K562 (cell line): ENCODE results near the gene CHST1. TPM values are rescaled to one million over a fixed set of nuclear protein-coding genes. Genes with fewer than 3 reads are reported as not detected.

Experiments
- ATAC-seq: fragments of 200-7000 bp; cut with Tn5 transposase; 3 replicates; pipeline ENCODE4 v1.9.1; 2020; ENCODE audit warnings: moderate library complexity
- Bru-seq: library from RNA; stranded (reverse); fragments of 400-500 nt; gene quantifications from one replicate; lab custom pipeline; 2021; lab: Mats Ljungman, UMichigan
- BruChase-seq, 2 experiments: library from RNA; stranded (reverse); fragments of 400-500 nt; gene quantifications; one replicate each; lab custom pipeline; 2021; lab: Mats Ljungman, UMichigan
- BruUV-seq: library from RNA; stranded (reverse); fragments of 400-500 nt; replicated peaks from 2 replicates; lab custom pipeline; 2021; lab: Mats Ljungman, UMichigan
- CTCF ChIA-PET: fragments of 300-600 bp; formaldehyde crosslinking; extraction: SDS; loops from one replicate; lab custom pipeline; 2021; ENCODE audit warnings: low intra/inter-chr PET ratio; lab: Yijun Ruan, JAX
- POLR2A ChIA-PET: fragments of 300-600, 350-650 bp; sonication (Branson Sonifier 250); formaldehyde crosslinking; extraction: SDS; loops from one replicate; lab custom pipeline; 2021; ENCODE audit warnings: antibody characterized with exemption, inconsistent platforms; lab: Yijun Ruan, JAX
- DNase-seq, 4 experiments: peaks; one replicate each; pipeline versions ENCODE4 v3.0.0 to v3.0.0-alpha.2; 2011 to 2018; ENCODE audit warnings: low spot score in 3 of 4, mixed read lengths in 3 of 4; ENCODE audit errors: extremely low read depth in 1 of 4
- FAIRE-seq: peaks from 2 replicates; lab custom pipeline; 2011; peaks lifted over from hg19 to GRCh38; lab: Jason Lieb, UNC
- H2AFZ ChIP-seq: 2 replicates; pipeline ENCODE4 v1.6.0; 2011; ENCODE audit warnings: low read depth, low read length, control low read depth, inconsistent platforms
- H3K27ac ChIP-seq: fragments of 200-600 bp; 3 replicates; pipeline ENCODE4 v1.8.0; 2011; ENCODE audit warnings: low read depth, mild to moderate bottlenecking, control low read depth, inconsistent platforms, low read length, moderate library complexity, mixed read lengths; ENCODE audit errors: extremely low read depth
- H3K27me3 ChIP-seq, 2 experiments: fragments of 300-600 bp in 1 of 2; 2 replicates in 1 of 2; 3 replicates in 1 of 2; pipeline versions ENCODE4 v1.6.0 to v1.8.0; 2011; ENCODE audit warnings: inconsistent platforms in 2 of 2, low read length in 2 of 2, mild to moderate bottlenecking in 1 of 2, mixed read lengths in 1 of 2, moderate library complexity in 1 of 2; ENCODE audit not compliant: control insufficient read depth in 2 of 2, insufficient read depth in 2 of 2
- H3K36me3 ChIP-seq: fragments of 300-600 bp; 3 replicates; pipeline ENCODE4 v1.8.0; 2011; ENCODE audit warnings: mild to moderate bottlenecking, low read length, inconsistent platforms; ENCODE audit not compliant: control insufficient read depth, insufficient read depth
- H3K4me1 ChIP-seq, 2 experiments: fragments of 200-600 bp in 1 of 2; replicated peaks in 1 of 2; 2 replicates in 1 of 2; 3 replicates in 1 of 2; pipeline versions ENCODE4 v1.5.1 to v1.8.0; 2011; ENCODE audit warnings: inconsistent platforms in 2 of 2, low read length in 2 of 2, mild to moderate bottlenecking in 1 of 2, mixed read lengths in 1 of 2, moderate library complexity in 1 of 2; ENCODE audit not compliant: control insufficient read depth in 2 of 2, insufficient read depth in 2 of 2
- H3K4me2 ChIP-seq: 2 replicates; pipeline ENCODE4 v1.6.1; 2011; ENCODE audit warnings: low read length, control low read depth, inconsistent platforms, mixed read lengths; ENCODE audit not compliant: insufficient read depth
- H3K4me3 ChIP-seq: fragments of 200-600 bp; sonication (generic), shearing (Covaris generic); 2 replicates; pipeline ENCODE4 v1.5.1; 2016; ENCODE audit warnings: control low read depth, inconsistent platforms
- H3K79me2 ChIP-seq: fragments of 200-600 bp; 3 replicates; pipeline ENCODE4 v1.8.0; 2011; ENCODE audit warnings: low read length, inconsistent platforms; ENCODE audit not compliant: control insufficient read depth, insufficient read depth
- H3K9ac ChIP-seq, 2 experiments: 2 replicates each; pipeline versions ENCODE4 v1.6.0 to v1.6.1; 2011; ENCODE audit warnings: low read depth in 2 of 2, low read length in 2 of 2, control low read depth in 1 of 2, inconsistent platforms in 1 of 2, mild to moderate bottlenecking in 1 of 2, mixed read lengths in 1 of 2; ENCODE audit not compliant: insufficient read depth in 1 of 2
- H3K9me1 ChIP-seq: one replicate; pipeline ENCODE4 v1.6.0; 2011; ENCODE audit warnings: inconsistent platforms, mild to moderate bottlenecking, low read length, moderate library complexity; ENCODE audit not compliant: control insufficient read depth, insufficient read depth
- H3K9me3 ChIP-seq: replicated peaks from 2 replicates; pipeline ENCODE4 v1.5.1; 2011; ENCODE audit warnings: low read depth, low read length, inconsistent platforms; ENCODE audit not compliant: control insufficient read depth, insufficient read depth
- H4K20me1 ChIP-seq: replicated peaks from 2 replicates; pipeline ENCODE4 v1.6.1; 2011; ENCODE audit warnings: low read length, inconsistent platforms, mixed read lengths; ENCODE audit not compliant: control insufficient read depth, insufficient read depth
- HDAC3 ChIP-seq: fragments of 450-650 bp; IDR thresholded peaks from 2 replicates; pipeline ENCODE4 v1.6.1; 2018; ENCODE audit warnings: borderline replicate concordance, mild to moderate bottlenecking, moderate library complexity; ENCODE audit not compliant: partially characterized antibody
- JUND ChIP-seq, 2 experiments: IDR thresholded peaks; 2 replicates in 1 of 2; 3 replicates in 1 of 2; pipeline ENCODE4 v1.6.1; 2011; ENCODE audit warnings: borderline replicate concordance in 2 of 2, low read depth in 2 of 2, low read length in 2 of 2, improper control_type of control experiment in 1 of 2, missing biosample characterization in 1 of 2, missing genetic modification characterization in 1 of 2, missing genetic modification reagents in 1 of 2
- MXI1 ChIP-seq: IDR thresholded peaks from 2 replicates; pipeline ENCODE4 v1.6.1; 2011; ENCODE audit warnings: low read depth, mild to moderate bottlenecking, improper control_type of control experiment, low read length
- NKRF ChIP-seq: fragments of 450-650 bp; IDR thresholded peaks from 2 replicates; pipeline ENCODE4 v1.6.1; 2016; ENCODE audit warnings: borderline replicate concordance
- ZNF263 ChIP-seq: sonication (generic); formaldehyde crosslinking; IDR thresholded peaks from 2 replicates; pipeline ENCODE4 v1.8.0; 2022; ENCODE audit warnings: mild to moderate bottlenecking, missing genetic modification reagents, borderline replicate concordance
- ZNF280B ChIP-seq: fragments of 250-450 bp; sonication (Bioruptor Pico); IDR thresholded peaks from 2 replicates; pipeline ENCODE4 v1.5.1; 2021; ENCODE audit warnings: mild to moderate bottlenecking
- ZNF76 ChIP-seq: fragments of 250-450 bp; sonication (Bioruptor Pico); IDR thresholded peaks from 2 replicates; pipeline ENCODE4 v1.4.0; 2020; ENCODE audit warnings: mild to moderate bottlenecking, moderate library complexity, borderline replicate concordance
- WGBS: fragments of 100-300 bp; shearing (Covaris generic); methylation state at CpG from one replicate; pipeline ENCODE4 v1.1.6; 2016; ENCODE audit warnings: low coverage, mixed read lengths; ENCODE audit not compliant: insufficient coverage; ENCODE audit errors: missing lambda C conversion rate; 5-methylcytosine and 5-hydroxymethylcytosine counted together
- in situ Hi-C: fragments of 300-500 bp; cut with MboI; formaldehyde crosslinking; loops from 4 replicates; pipeline ENCODE4 v1.15.0; 2018; ENCODE audit warnings: inconsistent platforms, mixed read lengths
- intact Hi-C: fragments of 100-400 bp; cut with micrococcal nuclease; formaldehyde crosslinking; loops from 2 replicates; pipeline ENCODE4 v1.14.2; 2022
- long read RNA-seq, 3 experiments: library from polyadenylated mRNA in 2 of 3; library from RNA in 1 of 3; unstranded in 2 of 3; stranded (forward) in 1 of 3; transcript quantifications; one replicate each; pipeline ENCODE4 v2.0.0, GENCODE V29; 2019 to 2022
- polyA minus RNA-seq, 3 experiments: library from RNA; depleted of rRNA, polyadenylated mRNA; stranded (reverse); fragments of >200 nt; gene quantifications; 2 replicates each; pipeline ENCODE4 v1.2.3, GENCODE V29; 2011
- polyA plus RNA-seq, 8 experiments: library from polyadenylated mRNA; depleted of rRNA in 4 of 8; stranded (reverse) in 5 of 8; unstranded in 3 of 8; fragments of >200 nt; fragmentation: Nextera tagmentation in 2 of 8; fragmentation: Illumina TruSeq in 1 of 8; extraction: Ambion mirVana in 2 of 8; extraction: Trizol in 1 of 8; gene quantifications; 2 replicates each; pipeline versions ENCODE4 v1.2.1 to v1.2.3, GENCODE V29; 2011 to 2014; ENCODE audit warnings: inconsistent platforms in 1 of 8, missing spikeins in 1 of 8
- total RNA-seq, 7 experiments: library from RNA; depleted of rRNA in 6 of 7; stranded (reverse); fragments of >200 nt in 6 of 7; fragmentation: Illumina TruSeq in 2 of 7; extraction: Trizol in 2 of 7; gene quantifications; 2 replicates each; pipeline versions ENCODE4 v1.2.1 to v1.2.3, GENCODE V29; 2011 to 2021; ENCODE audit warnings: low replicate concordance in 1 of 7

The CHST1 gene
- not detected in 2 replicates for total RNA-seq (2011; cell fraction: chromatin; rRNA removed; ENCODE audit: low replicate concordance)
- total RNA-seq (2011; cell fraction: nucleolus; rRNA removed): not detected in 2 replicates
- total RNA-seq (2011; cell fraction: nucleoplasm; rRNA removed): not detected in 2 replicates
- not detected in 2 replicates for total RNA-seq (2014; rRNA removed)
- total RNA-seq (2014; rRNA removed; fragmentation: Illumina TruSeq; extraction: Trizol): not detected in 2 replicates
- 0.18 TPM in 1 of 2 replicates, not detected in the other for total RNA-seq (2015; rRNA removed; fragmentation: Illumina TruSeq; extraction: Trizol)
- 0.18 TPM in 1 of 2 replicates, not detected in the other for total RNA-seq (2021)
- polyA plus RNA-seq (2011; rRNA removed): 0.04 TPM in 1 of 2 replicates, not detected in the other
- polyA plus RNA-seq (2011; cell fraction: cytosol; rRNA removed): not detected in 2 replicates
- polyA plus RNA-seq (2011; cell fraction: nucleus; rRNA removed): 0.17 TPM in 1 of 2 replicates, not detected in the other
- 0.04 and 0.08 TPM in 2 replicates for polyA plus RNA-seq (2012)
- not detected in 2 replicates for polyA plus RNA-seq (2014; fragmentation: Illumina TruSeq; extraction: Trizol)
- under 1 TPM; 0.14 to 0.32 TPM for polyA plus RNA-seq (2014; fragmentation: Nextera tagmentation; extraction: Ambion mirVana)
- 0.08 TPM in 1 of 2 replicates, not detected in the other for polyA plus RNA-seq (2014; rRNA removed)
- not detected in 2 replicates for polyA minus RNA-seq (2011; rRNA and poly(A)+ RNA removed)
- polyA minus RNA-seq (2011; cell fraction: cytosol; rRNA and poly(A)+ RNA removed): not detected in 2 replicates
- not detected in 2 replicates for polyA minus RNA-seq (2011; cell fraction: nucleus; rRNA and poly(A)+ RNA removed)
- percentile 15 among the genes with signal in this experiment for Bru-seq, nascent RNA
- not detected for BruChase-seq, experiment 1, labeled RNA remaining after a 2-hour chase
- percentile 13 among the genes with signal in this experiment for BruChase-seq, experiment 2, labeled RNA remaining after a 6-hour chase
- long read RNA-seq, experiment 1: 0 reads
- long read RNA-seq, experiment 2: 0 reads
- long read RNA-seq, experiment 3: 0 reads

DNA sequence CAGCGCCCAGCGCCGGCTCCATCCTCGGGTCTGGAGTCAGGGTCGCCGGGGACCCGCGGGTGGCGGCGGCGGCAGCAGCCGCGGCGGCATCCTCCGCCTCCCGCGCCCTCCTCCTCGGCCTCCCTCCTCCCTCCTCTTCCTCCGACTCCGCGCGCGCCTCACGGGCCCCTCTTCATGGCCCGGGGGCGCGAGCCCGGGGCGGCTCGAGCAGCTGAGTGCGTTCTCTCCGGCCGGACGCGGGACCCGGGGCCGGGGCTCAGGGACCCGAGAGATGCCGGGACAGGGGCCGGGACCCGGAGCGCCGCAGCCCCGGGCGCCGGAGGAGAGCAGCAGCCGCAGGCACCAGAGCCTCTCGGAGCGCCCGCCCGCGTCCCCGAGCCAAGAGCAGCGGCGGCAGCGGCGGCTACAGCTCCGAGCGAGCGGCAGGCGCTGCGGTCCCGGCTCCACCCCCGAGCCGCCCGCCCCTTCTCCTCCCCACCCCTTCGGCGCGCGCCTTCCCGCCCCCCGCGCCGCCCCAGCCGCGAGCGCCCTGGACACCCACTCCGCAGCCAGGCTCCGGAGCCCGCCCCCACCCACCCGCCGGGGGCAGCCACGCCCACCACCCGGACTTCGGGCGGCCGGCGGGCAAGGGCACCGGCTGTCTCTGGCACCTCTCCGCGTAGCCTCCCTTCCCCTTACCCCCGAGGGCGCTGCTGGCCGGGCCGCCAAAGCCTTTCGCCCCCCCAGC lies at the start of gene CHST1:
Gene CHST1 (minus strand): TSS at position 417 of the 727 bp plus-strand sequence. CDS start 14,699 bp downstream, outside the sequence.
- Histone ChIP-seq H3K4me3 (no peak within 1 kb of the TSS), H2AFZ (no peak within 1 kb of the TSS), H3K79me2 (no peaks in the 10 kb centered on the region), H3K27ac (no peak within 1 kb of the TSS), H4K20me1 (peaks cover 5% of the 10 kb centered on the region; the same call in 1 of the 2 replicates), H3K9ac (no peak within 1 kb of the TSS), H3K36me3 (no peaks in the 10 kb centered on the region), H3K4me2 (no peak within 1 kb of the TSS), H3K27me3 (peaks cover 36 to 78% of the 10 kb centered on the region in 2 experiments), H3K9me3 (no peaks in the 10 kb centered on the region), H3K4me1 (peaks cover 0 to 27% of the 10 kb centered on the region in 2 experiments; a peak in 2 of 5 replicates), H3K9me1 (no peaks in the 10 kb centered on the region)
- intact Hi-C loops: no loop called here
- in situ Hi-C loops: no loop called here
- ChIA-PET CTCF (no interaction called here), POLR2A (interaction anchor here (0.6 kb wide), 1 partner anchor 36 kb away, joined by 3 read pairs; no protein-coding TSS in a partner anchor)
- WGBS: 12% methylated on average over 28 of the region's 96 CpGs
- FAIRE-seq (no peak), DNase-seq (peak in 3 of 4 experiments; percentile 9 to 82 (median 78)), ATAC-seq (no peak)
- no TSS peak for BruUV-seq
- TF ChIP-seq JUND (IDR thresholded peaks at IDR 0.05; ENCODE audit: borderline replicate concordance, low read depth, low read length) (no peak), JUND (tag; IDR thresholded peaks at IDR 0.05; ENCODE audit: borderline replicate concordance, low read depth, low read length) (no peak), ZNF280B (CRISPR knock-in tag) (no peak), MXI1 (no peak), ZNF263 (CRISPR knock-in tag) (peak; percentile 45; the same call in 1 of the 2 replicates), ZNF76 (no peak), HDAC3 (no peak), NKRF (no peak)
